Right lobe of liver (tissue), 4 donors: ENCODE results near the gene KIAA1549.

ENCODE experiments used
- POLR2A ChIP-seq: fragments of 450-650 bp; IDR thresholded peaks from one replicate; pipeline ENCODE4 v1.6.1; 2017; ENCODE audit warnings: antibody characterized with exemption, mild to moderate bottlenecking
- TF ChIP-seq, protein P1 (sequence below), 4 donors: fragments of 200-600 bp in 3 of 4; fragments of 450-650 bp in 1 of 4; IDR thresholded peaks; one replicate each; pipeline versions ENCODE4 v1.5.1 to v1.8.0; 2016 to 2022; ENCODE audit warnings: antibody characterized with exemption in 4 of 4, mild to moderate bottlenecking in 2 of 4
- donor health status: DM: no; HTN: no; CAD: no.
- donor health status: DM: no; HTN: no; CAD: no.
- donor health status: DM: no; HTN: yes; CAD: no.

DNA sequence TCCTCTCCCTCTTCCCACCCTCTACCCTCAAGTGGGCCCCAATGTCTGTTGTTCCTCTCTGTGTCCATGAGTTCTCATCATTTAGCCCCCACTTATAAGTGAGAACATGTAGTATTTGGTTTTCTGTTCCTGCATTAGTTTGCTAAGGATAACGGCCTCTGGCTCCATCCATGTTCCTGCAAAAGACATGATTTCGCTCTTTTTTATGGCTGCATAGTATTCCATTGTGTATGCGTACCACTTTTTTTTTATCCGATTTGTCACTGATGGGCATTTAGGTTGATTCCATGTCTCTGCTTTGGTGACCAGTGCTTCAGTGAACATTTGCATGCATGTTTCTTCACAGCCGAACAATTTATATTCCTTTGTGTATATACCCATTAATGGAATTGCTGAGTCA is 131.5 kb downstream of the KIAA1549 start:
- TF ChIP-seq, protein P1, sequence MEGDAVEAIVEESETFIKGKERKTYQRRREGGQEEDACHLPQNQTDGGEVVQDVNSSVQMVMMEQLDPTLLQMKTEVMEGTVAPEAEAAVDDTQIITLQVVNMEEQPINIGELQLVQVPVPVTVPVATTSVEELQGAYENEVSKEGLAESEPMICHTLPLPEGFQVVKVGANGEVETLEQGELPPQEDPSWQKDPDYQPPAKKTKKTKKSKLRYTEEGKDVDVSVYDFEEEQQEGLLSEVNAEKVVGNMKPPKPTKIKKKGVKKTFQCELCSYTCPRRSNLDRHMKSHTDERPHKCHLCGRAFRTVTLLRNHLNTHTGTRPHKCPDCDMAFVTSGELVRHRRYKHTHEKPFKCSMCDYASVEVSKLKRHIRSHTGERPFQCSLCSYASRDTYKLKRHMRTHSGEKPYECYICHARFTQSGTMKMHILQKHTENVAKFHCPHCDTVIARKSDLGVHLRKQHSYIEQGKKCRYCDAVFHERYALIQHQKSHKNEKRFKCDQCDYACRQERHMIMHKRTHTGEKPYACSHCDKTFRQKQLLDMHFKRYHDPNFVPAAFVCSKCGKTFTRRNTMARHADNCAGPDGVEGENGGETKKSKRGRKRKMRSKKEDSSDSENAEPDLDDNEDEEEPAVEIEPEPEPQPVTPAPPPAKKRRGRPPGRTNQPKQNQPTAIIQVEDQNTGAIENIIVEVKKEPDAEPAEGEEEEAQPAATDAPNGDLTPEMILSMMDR (IDR thresholded peaks at IDR 0.05) = no peak
- TF ChIP-seq POLR2A = no peak
